ENCODE measurements around the gene ADRB1.

The ADRB1 gene

GRCh38 chr10:114026189-114027040 lies 17.3 kb upstream of the ADRB1 start:
- DNase-seq, result no peak

- DNase-seq, result no peak
Observed at GRCh38 chr10:114027041-114027394, 16.6 kb upstream of the ADRB1 start.

GRCh38 chr10:114027951-114028350 lies 15.7 kb upstream of the ADRB1 start:
- DNase-seq, result no peak

GRCh38 chr10:114028425-114028824 lies 15.2 kb upstream of the ADRB1 start:
- no peak for DNase-seq

GRCh38 chr10:114029655-114030054 lies 14.0 kb upstream of the ADRB1 start:
- DNase-seq, result no peak

- DNase-seq, result no peak
Observed at GRCh38 chr10:114030140-114030539, 13.5 kb upstream of the ADRB1 start.

GRCh38 chr10:114031073-114031972 lies 12.3 kb upstream of the ADRB1 start:
- no peak for DNase-seq

- no peak for DNase-seq
Observed at GRCh38 chr10:114033566-114033965, 10.1 kb upstream of the ADRB1 start.

- no peak for DNase-seq
Observed at GRCh38 chr10:114034923-114035645, 8.6 kb upstream of the ADRB1 start.

- DNase-seq, result no peak
Observed at GRCh38 chr10:114035791-114036190, 7.9 kb upstream of the ADRB1 start.

GRCh38 chr10:114038819-114039218 lies 4.8 kb upstream of the ADRB1 start:
- no peak for DNase-seq

GRCh38 chr10:114041166-114041565 lies 2.5 kb upstream of the ADRB1 start:
- no peak for DNase-seq

GRCh38 chr10:114042895-114043531 lies 653 bp upstream of the ADRB1 start:
- DNase-seq, result no peak

GRCh38 chr10:114044247-114045135 lies 825 bp downstream of the ADRB1 start:
- peak; percentile 1 for DNase-seq

- DNase-seq, result peak; percentile 3
Observed at GRCh38 chr10:114045136-114046086, 1.7 kb downstream of the ADRB1 start.

- DNase-seq, result no peak
Observed at GRCh38 chr10:114046087-114046458, 2.4 kb downstream of the ADRB1 start.

GRCh38 chr10:114048472-114048871 lies 4.8 kb downstream of the ADRB1 start:
- no peak for DNase-seq

GRCh38 chr10:114051714-114052113 lies 8.0 kb downstream of the ADRB1 start:
- no peak for DNase-seq

- DNase-seq, result no peak
Observed at GRCh38 chr10:114052255-114052654, 8.6 kb downstream of the ADRB1 start.

GRCh38 chr10:114053946-114054345 lies 10.3 kb downstream of the ADRB1 start:
- no peak for DNase-seq

GRCh38 chr10:114057855-114058254 lies 14.2 kb downstream of the ADRB1 start:
- DNase-seq, result no peak
